ENCODE data around the gene RYR3. TPM values are rescaled to one million over a fixed set of nuclear protein-coding genes. Genes with fewer than 3 reads are reported as not detected.

Gene RYR3
- total RNA-seq, 2 experiments from 2014 or later: not detected

- intact Hi-C loops (cut with DNase I, micrococcal nuclease): no loop called here
- no peaks in the 10 kb centered on the region for H3K4me1 Mint-ChIP-seq
- DNase-seq: no peak
- no peaks in the 10 kb centered on the region for H3K36me3 Mint-ChIP-seq (ENCODE audit: low read depth)
- no peak overlapping the region for H3K4me3 Mint-ChIP-seq
- ATAC-seq: no peak
- no peaks in the 10 kb centered on the region for H3K9me3 Mint-ChIP-seq (ENCODE audit: low read depth)
- peaks cover 30% of the 10 kb centered on the region for H3K27me3 Mint-ChIP-seq
- ChIA-PET POLR2A (no interaction called here), CTCF (no interaction called here)
- no peak overlapping the region for H3K27ac Mint-ChIP-seq
Measured at GRCh38 chr15:33757516-33758232, 446.9 kb downstream of the RYR3 start.

- ChIA-PET CTCF (no interaction called here), POLR2A (no interaction called here)
- no peak for ATAC-seq
- Mint-ChIP-seq H3K36me3 (ENCODE audit: low read depth) (no peaks in the 10 kb centered on the region), H3K4me3 (no peak overlapping the region), H3K4me1 (no peaks in the 10 kb centered on the region), H3K9me3 (ENCODE audit: low read depth) (no peaks in the 10 kb centered on the region), H3K27me3 (peaks cover 6% of the 10 kb centered on the region), H3K27ac (no peak overlapping the region)
- no peak for DNase-seq
- intact Hi-C loops (cut with DNase I, micrococcal nuclease): no loop called here
Measured at GRCh38 chr15:33766389-33766788, 455.6 kb downstream of the RYR3 start.

- Mint-ChIP-seq H3K9me3 (ENCODE audit: low read depth) (no peaks in the 10 kb centered on the region), H3K4me1 (no peaks in the 10 kb centered on the region), H3K4me3 (no peak overlapping the region), H3K27me3 (peaks cover 3% of the 10 kb centered on the region), H3K36me3 (ENCODE audit: low read depth) (no peaks in the 10 kb centered on the region), H3K27ac (no peak overlapping the region)
- ChIA-PET CTCF (no interaction called here), POLR2A (no interaction called here)
- ATAC-seq: no peak
- intact Hi-C loops (cut with DNase I, micrococcal nuclease): no loop called here
- DNase-seq: no peak
Measured at GRCh38 chr15:33768670-33769190, 458.0 kb downstream of the RYR3 start.

GRCh38 chr15:33773969-33774368, 463.2 kb downstream of the RYR3 start:
- ChIA-PET CTCF (no interaction called here), POLR2A (no interaction called here)
- H3K4me1 Mint-ChIP-seq: no peaks in the 10 kb centered on the region
- no peaks in the 10 kb centered on the region for H3K36me3 Mint-ChIP-seq (ENCODE audit: low read depth)
- intact Hi-C loops (cut with DNase I, micrococcal nuclease): no loop called here
- no peak for ATAC-seq
- no peak overlapping the region for H3K27ac Mint-ChIP-seq
- DNase-seq: no peak
- H3K27me3 Mint-ChIP-seq: peaks cover 8% of the 10 kb centered on the region
- no peaks in the 10 kb centered on the region for H3K9me3 Mint-ChIP-seq (ENCODE audit: low read depth)
- no peak overlapping the region for H3K4me3 Mint-ChIP-seq

GRCh38 chr15:33778852-33779251, 468.1 kb downstream of the RYR3 start:
- ChIA-PET CTCF (no interaction called here), POLR2A (no interaction called here)
- H3K9me3 Mint-ChIP-seq (ENCODE audit: low read depth): no peaks in the 10 kb centered on the region
- ATAC-seq (no peak), DNase-seq (no peak)
- intact Hi-C loops (cut with DNase I, micrococcal nuclease): no loop called here
- H3K27me3 Mint-ChIP-seq: peaks cover 9% of the 10 kb centered on the region
- no peak overlapping the region for H3K27ac Mint-ChIP-seq
- H3K4me3 Mint-ChIP-seq: no peak overlapping the region
- no peaks in the 10 kb centered on the region for H3K4me1 Mint-ChIP-seq
- no peaks in the 10 kb centered on the region for H3K36me3 Mint-ChIP-seq (ENCODE audit: low read depth)

- no peaks in the 10 kb centered on the region for H3K36me3 Mint-ChIP-seq (ENCODE audit: low read depth)
- H3K9me3 Mint-ChIP-seq (ENCODE audit: low read depth): no peaks in the 10 kb centered on the region
- DNase-seq (no peak), ATAC-seq (no peak)
- POLR2A ChIA-PET: no interaction called here
- CTCF ChIA-PET: no interaction called here
- H3K4me1 Mint-ChIP-seq: no peaks in the 10 kb centered on the region
- H3K27ac Mint-ChIP-seq: no peak overlapping the region
- no peak overlapping the region for H3K4me3 Mint-ChIP-seq
- H3K27me3 Mint-ChIP-seq: peaks cover 6% of the 10 kb centered on the region
- intact Hi-C loops (cut with DNase I, micrococcal nuclease): no loop called here
Measured at GRCh38 chr15:33780011-33780768, 469.4 kb downstream of the RYR3 start.

- peaks cover 5% of the 10 kb centered on the region for H3K27me3 Mint-ChIP-seq
- H3K4me3 Mint-ChIP-seq: no peak overlapping the region
- ChIA-PET CTCF (no interaction called here), POLR2A (no interaction called here)
- no peak for ATAC-seq
- H3K36me3 Mint-ChIP-seq (ENCODE audit: low read depth): no peaks in the 10 kb centered on the region
- H3K9me3 Mint-ChIP-seq (ENCODE audit: low read depth): no peaks in the 10 kb centered on the region
- intact Hi-C loops (cut with DNase I, micrococcal nuclease): no loop called here
- H3K4me1 Mint-ChIP-seq: no peaks in the 10 kb centered on the region
- H3K27ac Mint-ChIP-seq: no peak overlapping the region
- DNase-seq: no peak
Measured at GRCh38 chr15:33782966-33783365, 472.2 kb downstream of the RYR3 start.

- Mint-ChIP-seq H3K4me1 (peaks cover 2% of the 10 kb centered on the region), H3K9me3 (ENCODE audit: low read depth) (no peaks in the 10 kb centered on the region), H3K36me3 (ENCODE audit: low read depth) (no peaks in the 10 kb centered on the region), H3K27me3 (peaks cover 3% of the 10 kb centered on the region), H3K27ac (no peak overlapping the region), H3K4me3 (no peak overlapping the region)
- ATAC-seq (no peak), DNase-seq (no peak)
- ChIA-PET CTCF (interaction anchor here (0.6 kb wide), 1 partner anchor 47 kb away, joined by 3 read pairs; no protein-coding TSS in a partner anchor), POLR2A (no interaction called here)
- intact Hi-C loops (cut with DNase I, micrococcal nuclease): no loop called here
Measured at GRCh38 chr15:33785366-33785765, 474.6 kb downstream of the RYR3 start.

- H3K4me1 Mint-ChIP-seq: peaks cover 2% of the 10 kb centered on the region
- DNase-seq (no peak), ATAC-seq (no peak)
- peaks cover 3% of the 10 kb centered on the region for H3K27me3 Mint-ChIP-seq
- CTCF ChIA-PET: no interaction called here
- no peak overlapping the region for H3K4me3 Mint-ChIP-seq
- no peaks in the 10 kb centered on the region for H3K9me3 Mint-ChIP-seq (ENCODE audit: low read depth)
- H3K36me3 Mint-ChIP-seq (ENCODE audit: low read depth): no peaks in the 10 kb centered on the region
- POLR2A ChIA-PET: interaction anchor here (0.6 kb wide), 1 partner anchor 71 kb away, joined by 3 read pairs; no protein-coding TSS in a partner anchor
- intact Hi-C loops (cut with DNase I, micrococcal nuclease): no loop called here
- H3K27ac Mint-ChIP-seq: no peak overlapping the region
Measured at GRCh38 chr15:33788906-33789540, 478.3 kb downstream of the RYR3 start.

- DNase-seq (no peak), ATAC-seq (no peak)
- intact Hi-C loops (cut with DNase I, micrococcal nuclease): no loop called here
- Mint-ChIP-seq H3K27me3 (peaks cover 4% of the 10 kb centered on the region), H3K36me3 (ENCODE audit: low read depth) (no peaks in the 10 kb centered on the region), H3K9me3 (ENCODE audit: low read depth) (no peaks in the 10 kb centered on the region), H3K27ac (no peak overlapping the region), H3K4me1 (no peaks in the 10 kb centered on the region), H3K4me3 (no peak overlapping the region)
- CTCF ChIA-PET: interaction anchor here (0.6 kb wide), 1 partner anchor 502 kb away, joined by 3 read pairs; no protein-coding TSS in a partner anchor
- POLR2A ChIA-PET: no interaction called here
Measured at GRCh38 chr15:33794453-33794852, 483.7 kb downstream of the RYR3 start.

GRCh38 chr15:33795070-33795469, 484.3 kb downstream of the RYR3 start:
- no peaks in the 10 kb centered on the region for H3K36me3 Mint-ChIP-seq (ENCODE audit: low read depth)

GRCh38 chr15:33797651-33798050, 486.9 kb downstream of the RYR3 start:
- Mint-ChIP-seq H3K4me3 (no peak overlapping the region), H3K36me3 (ENCODE audit: low read depth) (no peaks in the 10 kb centered on the region), H3K9me3 (ENCODE audit: low read depth) (no peaks in the 10 kb centered on the region), H3K27me3 (peaks cover 4% of the 10 kb centered on the region), H3K4me1 (no peaks in the 10 kb centered on the region), H3K27ac (no peak overlapping the region)
- ATAC-seq: no peak
- intact Hi-C loops (cut with DNase I, micrococcal nuclease): no loop called here
- CTCF ChIA-PET: no interaction called here
- no peak for DNase-seq
- POLR2A ChIA-PET: no interaction called here

More at GRCh38 chr15:33795070-33795469, 484.3 kb downstream of the RYR3 start:
- no peaks in the 10 kb centered on the region for H3K9me3 Mint-ChIP-seq (ENCODE audit: low read depth)
- no peaks in the 10 kb centered on the region for H3K4me1 Mint-ChIP-seq
- intact Hi-C loops (cut with DNase I, micrococcal nuclease): no loop called here
- no peak overlapping the region for H3K4me3 Mint-ChIP-seq
- H3K27me3 Mint-ChIP-seq: peaks cover 4% of the 10 kb centered on the region
- CTCF ChIA-PET: no interaction called here
- no peak for ATAC-seq
- H3K27ac Mint-ChIP-seq: no peak overlapping the region
- no peak for DNase-seq
- POLR2A ChIA-PET: no interaction called here

Data from activated CD4-positive, alpha-beta T cell treated with anti-CD3 and anti-CD28 coated beads for 36 hours (primary cell).